Adrenal gland (tissue), 5 donors: Measurements from ENCODE around the gene LZTFL1.

ENCODE experiments used
- POLR2A ChIP-seq, 2 donors: fragments of 450-650 bp; IDR thresholded peaks; one replicate each; pipeline ENCODE4 v1.6.1; 2017; ENCODE audit warnings: antibody characterized with exemption in 2 of 2, mild to moderate bottlenecking in 2 of 2, moderate library complexity in 1 of 2
- TF ChIP-seq, protein P1 (sequence below), 6 experiments: fragments of 450-650 bp in 4 of 6; fragments of 200-600 bp in 2 of 6; sonication (generic) in 1 of 6; IDR thresholded peaks; 1 replicate in 5 of 6; 2 replicates in 1 of 6; pipeline versions ENCODE4 v1.5.1 to v1.8.0; 2016 to 2021; ENCODE audit warnings: antibody characterized with exemption in 6 of 6, mild to moderate bottlenecking in 2 of 6, moderate library complexity in 1 of 6
- donor health status: DM: no; HTN: no; CAD: no.

DNA sequence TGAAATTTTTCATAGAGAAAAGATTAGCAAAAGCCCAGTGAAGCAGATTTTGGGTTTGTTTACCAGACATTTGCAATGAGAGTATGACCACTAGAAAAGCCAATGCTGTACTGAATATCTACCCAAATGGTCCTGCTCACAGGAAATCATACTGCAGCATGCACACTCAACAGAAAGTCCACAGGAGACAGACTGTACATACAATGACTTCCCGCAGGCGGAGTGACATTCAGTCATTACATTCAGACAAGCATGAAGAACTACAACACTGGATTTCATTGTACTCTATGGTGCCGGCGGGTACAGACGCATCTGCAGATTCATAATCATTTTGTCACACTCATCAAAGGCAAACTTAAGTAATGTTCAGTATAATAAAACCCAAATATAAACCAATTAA, 11.8 kb downstream of the LZTFL1 start:
- no peak for TF ChIP-seq POLR2A (IDR thresholded peaks at IDR 0.05)
- TF ChIP-seq, protein P1, sequence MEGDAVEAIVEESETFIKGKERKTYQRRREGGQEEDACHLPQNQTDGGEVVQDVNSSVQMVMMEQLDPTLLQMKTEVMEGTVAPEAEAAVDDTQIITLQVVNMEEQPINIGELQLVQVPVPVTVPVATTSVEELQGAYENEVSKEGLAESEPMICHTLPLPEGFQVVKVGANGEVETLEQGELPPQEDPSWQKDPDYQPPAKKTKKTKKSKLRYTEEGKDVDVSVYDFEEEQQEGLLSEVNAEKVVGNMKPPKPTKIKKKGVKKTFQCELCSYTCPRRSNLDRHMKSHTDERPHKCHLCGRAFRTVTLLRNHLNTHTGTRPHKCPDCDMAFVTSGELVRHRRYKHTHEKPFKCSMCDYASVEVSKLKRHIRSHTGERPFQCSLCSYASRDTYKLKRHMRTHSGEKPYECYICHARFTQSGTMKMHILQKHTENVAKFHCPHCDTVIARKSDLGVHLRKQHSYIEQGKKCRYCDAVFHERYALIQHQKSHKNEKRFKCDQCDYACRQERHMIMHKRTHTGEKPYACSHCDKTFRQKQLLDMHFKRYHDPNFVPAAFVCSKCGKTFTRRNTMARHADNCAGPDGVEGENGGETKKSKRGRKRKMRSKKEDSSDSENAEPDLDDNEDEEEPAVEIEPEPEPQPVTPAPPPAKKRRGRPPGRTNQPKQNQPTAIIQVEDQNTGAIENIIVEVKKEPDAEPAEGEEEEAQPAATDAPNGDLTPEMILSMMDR (IDR thresholded peaks at IDR 0.05) = no peak
